OCI-LY7 (cell line): ENCODE results near the gene GALM. TPM values are rescaled to one million over a fixed set of nuclear protein-coding genes. Genes with fewer than 3 reads are reported as not detected.
"Not testable (repeated sequence)": the region's sequence is repeated elsewhere in the genome, so short reads cannot be mapped to it uniquely, and the experiment has no call there.

Experiments used
- BruUV-seq: library from RNA; stranded (reverse); fragments of 400-500 nt; replicated peaks from 2 replicates; lab custom pipeline; 2021; lab: Mats Ljungman, UMichigan
- CTCF ChIA-PET: fragments of 300-600 bp; sonication (Branson Sonifier 250); formaldehyde crosslinking; loops from one replicate; lab custom pipeline; 2022; ENCODE audit warnings: antibody characterized with exemption; ENCODE audit not compliant: unreplicated experiment; lab: Charles Lee
- POLR2A ChIA-PET: fragments of 300-600 bp; sonication (Branson Sonifier 250); formaldehyde crosslinking; loops from one replicate; lab custom pipeline; 2022; ENCODE audit warnings: antibody characterized with exemption; lab: Charles Lee
- DNase-seq: peaks from one replicate; pipeline ENCODE4 v3.0.0-alpha.2; 2015; ENCODE audit warnings: low spot score
- H2AFZ ChIP-seq: fragments of 200-600 bp; sonication (generic), shearing (Covaris generic); 2 replicates; pipeline ENCODE4 v1.6.1; 2014; ENCODE audit warnings: mild to moderate bottlenecking, antibody characterized with exemption, low read length, moderate library complexity
- H3K27ac ChIP-seq: fragments of 200-600 bp; sonication (generic); 2 replicates; pipeline ENCODE4 v1.5.1; 2014; ENCODE audit warnings: mixed run types, low read depth, mild to moderate bottlenecking, moderate library complexity, low read length, inconsistent platforms; ENCODE audit not compliant: poor library complexity, severe bottlenecking
- H3K36me3 ChIP-seq: fragments of 200-600 bp; sonication (generic); 2 replicates; pipeline ENCODE4 v1.6.1; 2014; ENCODE audit warnings: mild to moderate bottlenecking, antibody characterized with exemption, low read length, moderate library complexity, mixed read lengths; ENCODE audit not compliant: insufficient read depth
- H3K4me1 ChIP-seq: fragments of 200-600 bp; sonication (generic); 2 replicates; pipeline ENCODE4 v1.5.1; 2014; ENCODE audit warnings: mild to moderate bottlenecking, low read length; ENCODE audit not compliant: insufficient read depth, poor library complexity, severe bottlenecking
- H3K4me2 ChIP-seq: fragments of 200-600 bp; sonication (generic); 2 replicates; pipeline ENCODE4 v1.6.1; 2014; ENCODE audit warnings: mild to moderate bottlenecking, low read length
- H3K4me3 ChIP-seq: fragments of 200-600 bp; sonication (generic); 2 replicates; pipeline ENCODE4 v1.5.1; 2014; ENCODE audit warnings: mild to moderate bottlenecking, low read depth, low read length; ENCODE audit not compliant: poor library complexity, severe bottlenecking
- H3K79me2 ChIP-seq: fragments of 200-600 bp; sonication (generic); 2 replicates; pipeline ENCODE4 v1.6.1; 2016; ENCODE audit warnings: low read depth, mild to moderate bottlenecking, low read length, moderate library complexity, mixed read lengths; ENCODE audit not compliant: insufficient read depth
- H3K9me2 ChIP-seq: fragments of 200-600 bp; sonication (generic); 2 replicates; pipeline ENCODE4 v1.6.1; 2016; ENCODE audit warnings: mild to moderate bottlenecking, low read length, mixed read lengths; ENCODE audit not compliant: insufficient read depth
- H3K9me3 ChIP-seq: fragments of 200-600 bp; sonication (generic); 2 replicates; pipeline ENCODE4 v1.6.1; 2014; ENCODE audit warnings: mild to moderate bottlenecking, mixed run types, low read length, mixed read lengths
- H4K20me1 ChIP-seq: fragments of 200-600 bp; sonication (generic); 2 replicates; pipeline ENCODE4 v1.6.1; 2014; ENCODE audit warnings: mild to moderate bottlenecking, antibody characterized with exemption, low read length, moderate library complexity, mixed read lengths; ENCODE audit not compliant: insufficient read depth
- CTCF ChIP-seq: fragments of 200-600 bp; sonication (generic); conservative IDR thresholded peaks from 2 replicates; pipeline ENCODE4 v1.5.1; 2014; ENCODE audit warnings: mild to moderate bottlenecking, antibody characterized with exemption, low read length, moderate library complexity, mixed read lengths
- EZH2phosphoT487 ChIP-seq: fragments of 200-600 bp; sonication (generic); IDR thresholded peaks from 2 replicates; pipeline ENCODE4 v1.6.1; 2018; ENCODE audit warnings: low read depth, borderline replicate concordance, mild to moderate bottlenecking, mixed run types, antibody characterized with exemption, low read length, moderate library complexity, mixed read lengths
- intact Hi-C: fragments of 100-400 bp; cut with micrococcal nuclease; formaldehyde crosslinking; loops from one replicate; pipeline ENCODE4 v1.10.0; 2022; ENCODE audit not compliant: unreplicated experiment
- total RNA-seq, 2 experiments: library from RNA; depleted of rRNA in 1 of 2; stranded (reverse); fragments of >200 nt in 1 of 2; shearing (Covaris generic) in 1 of 2; gene quantifications; 2 replicates each; pipeline ENCODE4 v1.2.3, GENCODE V29; 2014 to 2022

Gene GALM
- total RNA-seq, 2 experiments from 2014 or later, result 5.5 to 10.8 TPM

- no peaks in the 10 kb centered on the region for H4K20me1 ChIP-seq
- H3K36me3 ChIP-seq, result no peaks in the 10 kb centered on the region
- no peak overlapping the region for H3K4me2 ChIP-seq
- no peak overlapping the region for H3K27ac ChIP-seq
- DNase-seq, result no peak
- POLR2A ChIA-PET, result interaction anchor here (0.6 to 1.1 kb wide), 5 partner anchors 9 to 383 kb away, joined by 3 to 5 read pairs (median 4); partner anchors contain the start of genes GALM and SRSF7
- CTCF ChIA-PET, result no interaction called here
- no peaks in the 10 kb centered on the region for H3K9me3 ChIP-seq
- no peaks in the 10 kb centered on the region for H3K4me1 ChIP-seq
- no TSS peak for BruUV-seq
- H3K9me2 ChIP-seq, result no peaks in the 10 kb centered on the region
- intact Hi-C loops, result no loop called here
- TF ChIP-seq EZH2phosphoT487 (no peak), CTCF (no peak)
- no peak overlapping the region for H3K4me3 ChIP-seq
- H2AFZ ChIP-seq, result no peak overlapping the region
- H3K79me2 ChIP-seq, result no peaks in the 10 kb centered on the region
These were observed 16.2 kb downstream of the GALM start for GRCh38 chr2:38682008-38682575.

DNA sequence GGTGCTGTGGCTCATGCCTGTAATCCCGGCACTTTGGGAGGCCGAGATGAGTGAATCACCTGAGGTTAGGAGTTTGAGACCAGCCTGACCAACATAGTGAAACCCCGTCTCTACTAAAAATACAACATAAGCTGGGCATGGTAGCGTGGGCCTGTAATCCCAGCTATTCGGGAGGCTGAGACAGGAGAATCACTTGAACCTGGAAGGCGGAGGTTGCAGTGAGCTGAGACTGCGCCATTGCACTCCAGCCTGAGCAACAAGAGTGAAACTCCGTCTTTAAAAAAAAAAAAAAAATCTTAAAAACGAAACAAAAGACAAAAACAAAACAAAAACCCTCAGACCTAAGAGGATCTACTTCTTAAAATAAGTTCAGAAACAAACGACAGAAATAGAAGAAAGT lies 16.7 kb downstream of the GALM start:
- DNase-seq, H3K27ac ChIP-seq, H3K9me2 ChIP-seq, H3K4me1 ChIP-seq, BruUV-seq, H3K36me3 ChIP-seq, H2AFZ ChIP-seq, CTCF ChIA-PET, H4K20me1 ChIP-seq, H3K9me3 ChIP-seq, H3K4me3 ChIP-seq, H3K4me2 ChIP-seq, H3K79me2 ChIP-seq, intact Hi-C loops: not testable (repeated sequence)
- POLR2A ChIA-PET, result interaction anchor here (0.6 to 1.0 kb wide), 3 partner anchors 17 to 500 kb away, joined by 4 to 6 read pairs (median 5); partner anchors contain the start of genes GALM and SRSF7

DNA sequence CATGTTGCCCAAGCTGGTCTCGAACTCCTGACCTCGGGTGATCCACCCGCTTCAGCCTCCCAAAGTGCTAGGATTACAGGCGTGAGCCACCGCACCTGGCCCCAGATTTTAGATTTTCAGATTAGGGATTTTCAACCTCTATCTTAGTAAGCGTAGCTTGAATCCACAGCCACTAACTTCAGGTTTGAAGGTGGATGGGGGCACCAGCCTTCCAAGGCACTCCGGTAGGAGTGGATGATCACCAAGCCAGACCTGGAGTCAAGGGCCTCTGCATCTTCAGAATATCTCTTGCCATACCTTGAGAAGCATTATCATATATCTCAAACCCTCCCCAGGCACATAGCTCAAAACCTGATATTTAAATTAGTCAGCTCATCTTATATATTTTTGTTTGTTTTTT lies 17.9 kb downstream of the GALM start:
- intact Hi-C loops, result no loop called here

More for the DNA sequence above, 17.9 kb downstream of the GALM start:
- H3K36me3 ChIP-seq, result no peaks in the 10 kb centered on the region
- H3K9me3 ChIP-seq, result no peaks in the 10 kb centered on the region
- ChIA-PET POLR2A (interaction anchor here (0.6 kb wide), 1 partner anchor 123 kb away, joined by 3 read pairs; no protein-coding TSS in a partner anchor), CTCF (no interaction called here)
- no TSS peak for BruUV-seq
- H3K4me3 ChIP-seq, result no peak overlapping the region
- H3K27ac ChIP-seq, result no peak overlapping the region
- H2AFZ ChIP-seq, result no peak overlapping the region
- DNase-seq, result no peak
- no peaks in the 10 kb centered on the region for H3K79me2 ChIP-seq
- no peaks in the 10 kb centered on the region for H3K9me2 ChIP-seq
- TF ChIP-seq EZH2phosphoT487, result no peak
- TF ChIP-seq CTCF, result no peak
- no peaks in the 10 kb centered on the region for H3K4me1 ChIP-seq
- no peaks in the 10 kb centered on the region for H4K20me1 ChIP-seq
- no peak overlapping the region for H3K4me2 ChIP-seq
